Lower leg skin (tissue), 3 donors: Measurements from ENCODE around the gene CAMLG.

Experiments
- POLR2A ChIP-seq, 2 donors: fragments of 450-650 bp; IDR thresholded peaks; one replicate each; pipeline ENCODE4 v1.6.1; 2016 to 2017; ENCODE audit warnings: antibody characterized with exemption in 2 of 2, mild to moderate bottlenecking in 1 of 2, moderate library complexity in 1 of 2
- TF ChIP-seq, protein P1 (sequence below), 3 donors: fragments of 450-650 bp; IDR thresholded peaks; one replicate each; pipeline ENCODE4 v1.5.1; 2016; ENCODE audit warnings: antibody characterized with exemption in 3 of 3, mild to moderate bottlenecking in 3 of 3, moderate library complexity in 2 of 3

DNA sequence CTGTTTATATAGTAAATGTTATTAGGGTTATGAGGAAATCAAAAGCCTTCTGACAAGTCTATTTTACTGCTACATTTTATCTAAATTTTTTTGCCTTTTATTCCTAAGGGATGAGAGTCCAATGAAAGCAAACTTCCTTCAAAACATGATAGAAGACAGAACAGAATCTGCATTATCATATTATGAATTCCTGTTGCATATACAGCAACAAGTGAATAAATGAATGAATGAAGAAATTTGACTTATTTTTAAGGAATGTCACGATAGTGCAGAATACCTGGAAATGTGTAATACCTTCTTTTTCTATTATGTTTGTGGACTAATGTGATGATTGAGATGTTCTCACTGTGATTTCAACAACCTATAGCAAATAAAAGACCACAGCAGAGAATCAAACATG is 13.5 kb upstream of the CAMLG start:
- TF ChIP-seq POLR2A (IDR thresholded peaks at IDR 0.05): no peak
- TF ChIP-seq, protein P1, sequence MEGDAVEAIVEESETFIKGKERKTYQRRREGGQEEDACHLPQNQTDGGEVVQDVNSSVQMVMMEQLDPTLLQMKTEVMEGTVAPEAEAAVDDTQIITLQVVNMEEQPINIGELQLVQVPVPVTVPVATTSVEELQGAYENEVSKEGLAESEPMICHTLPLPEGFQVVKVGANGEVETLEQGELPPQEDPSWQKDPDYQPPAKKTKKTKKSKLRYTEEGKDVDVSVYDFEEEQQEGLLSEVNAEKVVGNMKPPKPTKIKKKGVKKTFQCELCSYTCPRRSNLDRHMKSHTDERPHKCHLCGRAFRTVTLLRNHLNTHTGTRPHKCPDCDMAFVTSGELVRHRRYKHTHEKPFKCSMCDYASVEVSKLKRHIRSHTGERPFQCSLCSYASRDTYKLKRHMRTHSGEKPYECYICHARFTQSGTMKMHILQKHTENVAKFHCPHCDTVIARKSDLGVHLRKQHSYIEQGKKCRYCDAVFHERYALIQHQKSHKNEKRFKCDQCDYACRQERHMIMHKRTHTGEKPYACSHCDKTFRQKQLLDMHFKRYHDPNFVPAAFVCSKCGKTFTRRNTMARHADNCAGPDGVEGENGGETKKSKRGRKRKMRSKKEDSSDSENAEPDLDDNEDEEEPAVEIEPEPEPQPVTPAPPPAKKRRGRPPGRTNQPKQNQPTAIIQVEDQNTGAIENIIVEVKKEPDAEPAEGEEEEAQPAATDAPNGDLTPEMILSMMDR (IDR thresholded peaks at IDR 0.05): no peak
